ENCODE data around the gene STOX2.
"Not testable (repeated sequence)": the region's sequence is repeated elsewhere in the genome, so short reads cannot be mapped to it uniquely, and the experiment has no call there.

STOX2 gene

GRCh38 chr4:183936574-183937345 is 31.7 kb downstream of the STOX2 start:
- DNase-seq (ENCODE audit: low spot score): no peak

- no peak for DNase-seq (ENCODE audit: low spot score)
Observed at GRCh38 chr4:183940864-183941263, 35.8 kb downstream of the STOX2 start.

GRCh38 chr4:183941964-183942363 is 36.9 kb downstream of the STOX2 start:
- no peak for DNase-seq (ENCODE audit: low spot score)

GRCh38 chr4:183945741-183946140 is 40.6 kb downstream of the STOX2 start:
- no peak for DNase-seq (ENCODE audit: low spot score)

GRCh38 chr4:183950536-183950935 is 45.4 kb downstream of the STOX2 start:
- no peak for DNase-seq (ENCODE audit: low spot score)

- not testable (repeated sequence) for DNase-seq (ENCODE audit: low spot score)
Observed at GRCh38 chr4:183952652-183953051, 47.5 kb downstream of the STOX2 start.

- no peak for DNase-seq (ENCODE audit: low spot score)
Observed at GRCh38 chr4:183959319-183960045, 54.4 kb downstream of the STOX2 start.

GRCh38 chr4:183960046-183960420 is 54.9 kb downstream of the STOX2 start:
- no peak for DNase-seq (ENCODE audit: low spot score)

- no peak for DNase-seq (ENCODE audit: low spot score)
Observed at GRCh38 chr4:183960962-183961541, 55.9 kb downstream of the STOX2 start.

- DNase-seq (ENCODE audit: low spot score): no peak
Observed at GRCh38 chr4:183961795-183962194, 56.7 kb downstream of the STOX2 start.

GRCh38 chr4:183962419-183962818 is 57.3 kb downstream of the STOX2 start:
- DNase-seq (ENCODE audit: low spot score): no peak

- no peak for DNase-seq (ENCODE audit: low spot score)
Observed at GRCh38 chr4:183966371-183966770, 61.3 kb downstream of the STOX2 start.

- DNase-seq (ENCODE audit: low spot score): no peak
Observed at GRCh38 chr4:183967266-183967665, 62.2 kb downstream of the STOX2 start.

- DNase-seq (ENCODE audit: low spot score): no peak
Observed at GRCh38 chr4:183968502-183968901, 63.4 kb downstream of the STOX2 start.

GRCh38 chr4:183968931-183969330 is 63.8 kb downstream of the STOX2 start:
- DNase-seq (ENCODE audit: low spot score): no peak

GRCh38 chr4:183969596-183969995 is 64.5 kb downstream of the STOX2 start:
- no peak for DNase-seq (ENCODE audit: low spot score)

- no peak for DNase-seq (ENCODE audit: low spot score)
Observed at GRCh38 chr4:183971929-183972490, 66.9 kb downstream of the STOX2 start.

GRCh38 chr4:183977707-183978106 is 72.6 kb downstream of the STOX2 start:
- no peak for DNase-seq (ENCODE audit: low spot score)

GRCh38 chr4:183984566-183984965 is 79.5 kb downstream of the STOX2 start:
- no peak for DNase-seq (ENCODE audit: low spot score)

- DNase-seq (ENCODE audit: low spot score): no peak
Observed at GRCh38 chr4:183985786-183986185, 80.7 kb downstream of the STOX2 start.

GRCh38 chr4:183986291-183986970 is 81.3 kb downstream of the STOX2 start:
- no peak for DNase-seq (ENCODE audit: low spot score)

All from CD4-positive, alpha-beta T cell treated with Interleukin-2 at 100 ng/mL for 4 hours (primary cell).